Measurements from ENCODE around the gene TSPAN18.

The TSPAN18 gene

GRCh38 chr11:44737245-44738085 lies 10.7 kb downstream of the TSPAN18 start:
- DNase-seq (ENCODE audit: low read depth in 2 of 2), result no peak

DNA sequence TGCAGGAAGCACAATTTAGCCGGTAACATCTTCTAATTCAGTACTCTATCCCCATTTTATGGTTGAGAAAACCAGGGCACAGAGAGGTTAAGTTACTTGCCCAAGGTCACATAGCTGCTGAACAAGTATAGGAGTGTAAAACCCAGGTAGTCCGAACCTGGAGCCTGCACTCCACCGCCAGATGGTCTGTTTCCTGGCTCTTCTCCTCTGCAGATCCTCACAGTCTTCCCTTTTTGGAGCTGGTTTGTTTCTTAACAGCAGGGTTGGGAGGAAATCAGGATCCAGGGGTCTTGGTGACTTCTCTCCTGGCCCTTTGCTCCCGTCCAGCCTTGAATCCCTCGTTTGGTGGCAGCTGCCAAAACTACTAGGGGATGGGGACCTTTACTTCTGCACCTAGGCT lies 12.0 kb downstream of the TSPAN18 start:
- DNase-seq (ENCODE audit: low read depth in 2 of 2), result no peak

DNA sequence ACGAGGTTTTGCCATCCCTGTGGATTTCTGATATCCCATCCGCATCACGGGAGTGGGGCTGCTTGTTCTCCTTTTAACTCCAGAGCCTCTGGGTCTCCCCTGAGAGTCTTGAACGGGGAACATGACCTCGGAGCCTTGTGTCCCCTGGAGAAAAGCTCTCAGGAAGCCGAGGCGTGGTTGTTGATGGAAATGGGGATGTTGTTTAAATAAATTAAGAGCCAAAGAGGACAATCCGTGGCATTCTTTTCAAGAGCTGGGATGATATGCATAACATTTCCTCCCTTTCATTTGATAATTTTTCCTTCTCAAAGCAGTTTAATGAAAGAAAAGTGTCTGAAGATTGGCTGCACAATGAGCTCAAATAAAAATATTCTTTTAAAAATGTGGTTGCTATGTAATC lies 14.2 kb downstream of the TSPAN18 start:
- no peak for DNase-seq (ENCODE audit: low read depth in 2 of 2)

- DNase-seq (ENCODE audit: low read depth in 2 of 2), result no peak
These were observed 15.2 kb downstream of the TSPAN18 start for GRCh38 chr11:44741976-44742375.

DNA sequence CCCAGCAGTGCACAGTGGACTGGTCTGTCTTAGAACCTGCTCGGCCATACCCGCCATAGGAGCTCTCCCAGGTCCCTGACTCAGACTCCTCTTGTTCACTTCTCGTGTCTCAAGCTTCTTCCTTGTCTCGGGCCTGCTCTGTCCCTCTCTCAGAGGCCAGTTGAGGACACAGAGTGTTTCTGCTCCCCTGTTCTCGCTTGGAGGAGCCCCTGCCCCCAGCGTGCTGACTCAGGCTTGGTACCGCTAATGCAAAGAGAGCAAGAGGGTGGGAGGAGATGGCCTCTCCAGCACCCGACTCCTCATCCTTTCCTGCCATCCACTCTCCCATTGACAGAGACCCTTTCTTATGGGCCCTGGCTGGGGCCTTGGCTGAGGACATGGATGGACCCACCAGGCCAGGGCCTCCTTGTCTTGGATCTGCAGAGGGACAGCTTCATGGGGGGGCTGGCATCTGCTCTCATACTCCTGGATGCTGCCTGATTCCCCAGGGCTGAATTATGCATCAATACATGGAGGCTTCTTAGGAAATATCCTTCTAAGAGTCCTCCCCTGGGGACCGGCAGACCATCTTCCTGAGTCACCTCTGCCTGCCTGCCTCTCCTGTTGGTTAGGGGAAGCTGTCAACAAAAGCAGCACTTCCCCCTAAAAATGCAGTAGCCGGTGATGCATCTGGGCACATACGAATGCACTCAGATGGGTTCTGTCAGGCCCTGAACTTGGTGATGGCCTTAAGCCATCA lies 15.9 kb downstream of the TSPAN18 start:
- no peak for DNase-seq (ENCODE audit: low read depth in 2 of 2)

DNA sequence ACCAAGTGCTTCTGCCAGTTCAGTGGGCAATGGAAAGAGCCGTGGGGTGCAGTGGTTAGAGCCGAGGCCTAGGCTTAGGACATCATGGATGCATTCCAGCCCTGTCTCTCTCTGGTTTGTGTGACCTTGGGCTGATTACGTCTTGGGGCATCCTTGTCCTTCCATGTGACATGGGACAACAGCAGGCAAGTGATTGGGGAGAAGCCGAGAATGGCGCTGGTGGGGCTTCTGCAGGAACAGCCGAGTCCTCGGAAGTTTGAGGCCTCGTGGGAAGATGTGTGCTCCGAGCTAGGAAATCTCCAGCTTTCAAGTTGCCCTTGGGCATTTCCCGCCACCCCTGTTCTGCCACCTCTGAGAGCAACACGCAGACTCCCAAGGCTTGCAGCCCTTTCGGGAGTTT lies 16.6 kb downstream of the TSPAN18 start:
- DNase-seq (ENCODE audit: low read depth in 2 of 2), result no peak

DNA sequence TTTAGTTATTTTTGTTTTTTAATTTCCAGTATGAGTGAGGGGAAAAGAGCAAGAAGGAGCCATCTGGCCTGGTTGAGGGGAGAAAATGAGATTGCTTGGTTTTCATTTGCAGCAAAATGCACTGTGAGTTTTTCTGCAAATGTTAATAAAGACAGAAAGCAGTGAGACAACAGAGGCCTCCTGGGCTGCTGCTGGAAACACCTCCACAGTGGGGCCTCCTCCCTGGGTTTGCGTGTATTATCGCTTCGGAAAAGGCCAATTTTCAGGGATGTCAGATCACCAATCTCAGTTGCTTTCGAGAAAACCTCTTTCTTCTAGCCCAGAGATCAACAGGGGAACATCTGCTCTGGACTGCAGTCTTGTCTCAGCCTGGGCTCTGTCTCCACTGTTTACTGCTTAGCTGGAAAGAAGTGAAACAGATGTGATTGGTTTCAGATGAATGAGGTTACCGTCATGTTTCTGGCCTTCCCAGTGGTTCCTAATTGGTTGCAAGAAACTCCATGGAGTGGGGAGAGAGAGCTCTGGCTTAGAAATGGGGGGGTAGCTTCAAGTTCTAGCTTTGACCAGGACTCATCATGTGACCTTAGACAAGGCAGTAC lies 17.3 kb downstream of the TSPAN18 start:
- DNase-seq (ENCODE audit: low read depth in 2 of 2), result no peak

DNA sequence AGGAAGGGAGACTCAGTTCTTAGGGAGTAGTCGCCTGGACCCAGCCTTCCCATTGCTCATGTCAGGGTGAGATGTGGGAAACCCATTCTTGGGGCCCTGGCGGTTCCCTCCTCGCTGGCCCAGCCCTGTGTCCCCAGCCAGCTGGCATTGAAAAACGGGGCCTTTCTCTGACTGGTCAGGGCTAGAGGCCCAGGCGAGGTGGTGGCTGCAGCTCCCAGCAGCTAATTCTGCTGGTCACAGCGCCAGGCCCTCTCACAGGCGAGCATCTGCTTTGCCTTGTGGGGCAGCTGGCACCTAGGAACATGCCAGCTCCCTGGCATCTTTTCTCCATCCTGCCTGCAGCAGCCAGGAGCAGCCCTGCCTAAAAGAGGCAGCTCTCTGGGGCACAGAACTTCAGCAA lies 20.1 kb downstream of the TSPAN18 start:
- DNase-seq (ENCODE audit: low read depth in 2 of 2), result no peak

DNA sequence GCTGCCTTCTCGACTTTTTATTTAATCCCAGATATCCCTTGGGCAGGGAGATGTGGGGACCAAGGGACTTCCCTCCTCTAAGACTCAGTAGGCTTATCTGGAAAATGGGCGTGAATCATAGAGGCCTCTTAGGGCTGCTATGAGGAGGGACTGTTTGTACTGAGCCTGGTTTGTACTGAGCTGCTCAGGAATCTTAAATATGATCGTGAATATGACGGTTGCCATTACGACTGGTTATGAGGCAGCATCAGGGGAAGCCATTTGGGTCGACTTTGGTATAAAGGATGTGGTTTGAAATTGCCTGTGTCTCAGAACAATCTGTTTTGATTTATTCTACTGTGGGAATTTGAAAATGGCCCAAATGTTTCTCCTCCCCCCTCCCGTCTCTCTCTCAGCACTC lies 20.6 kb downstream of the TSPAN18 start:
- no peak for DNase-seq (ENCODE audit: low read depth in 2 of 2)

GRCh38 chr11:44747836-44748235 lies 21.1 kb downstream of the TSPAN18 start:
- no peak for DNase-seq (ENCODE audit: low read depth in 2 of 2)

GRCh38 chr11:44748606-44749005 lies 21.8 kb downstream of the TSPAN18 start:
- no peak for DNase-seq (ENCODE audit: low read depth in 2 of 2)

DNA sequence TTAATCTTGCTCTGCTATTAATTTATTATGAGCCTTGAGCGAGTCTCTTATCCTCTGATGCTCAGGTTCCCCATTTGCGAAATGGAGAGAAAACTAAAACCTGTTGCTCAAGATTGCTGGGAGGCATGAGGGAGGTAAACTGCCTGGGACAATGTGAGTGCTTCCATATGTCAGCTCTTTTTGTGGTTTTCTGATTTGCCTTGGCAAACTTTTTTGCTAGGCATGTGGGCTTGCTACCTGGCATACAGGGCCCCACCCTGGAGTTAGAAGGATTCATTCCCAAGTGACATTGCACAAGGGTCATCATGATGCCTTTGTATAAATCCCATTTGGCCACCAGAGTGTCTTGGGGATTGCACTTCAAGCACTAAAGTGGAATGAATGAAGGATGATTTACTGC lies 22.4 kb downstream of the TSPAN18 start:
- no peak for DNase-seq (ENCODE audit: low read depth in 2 of 2)

DNA sequence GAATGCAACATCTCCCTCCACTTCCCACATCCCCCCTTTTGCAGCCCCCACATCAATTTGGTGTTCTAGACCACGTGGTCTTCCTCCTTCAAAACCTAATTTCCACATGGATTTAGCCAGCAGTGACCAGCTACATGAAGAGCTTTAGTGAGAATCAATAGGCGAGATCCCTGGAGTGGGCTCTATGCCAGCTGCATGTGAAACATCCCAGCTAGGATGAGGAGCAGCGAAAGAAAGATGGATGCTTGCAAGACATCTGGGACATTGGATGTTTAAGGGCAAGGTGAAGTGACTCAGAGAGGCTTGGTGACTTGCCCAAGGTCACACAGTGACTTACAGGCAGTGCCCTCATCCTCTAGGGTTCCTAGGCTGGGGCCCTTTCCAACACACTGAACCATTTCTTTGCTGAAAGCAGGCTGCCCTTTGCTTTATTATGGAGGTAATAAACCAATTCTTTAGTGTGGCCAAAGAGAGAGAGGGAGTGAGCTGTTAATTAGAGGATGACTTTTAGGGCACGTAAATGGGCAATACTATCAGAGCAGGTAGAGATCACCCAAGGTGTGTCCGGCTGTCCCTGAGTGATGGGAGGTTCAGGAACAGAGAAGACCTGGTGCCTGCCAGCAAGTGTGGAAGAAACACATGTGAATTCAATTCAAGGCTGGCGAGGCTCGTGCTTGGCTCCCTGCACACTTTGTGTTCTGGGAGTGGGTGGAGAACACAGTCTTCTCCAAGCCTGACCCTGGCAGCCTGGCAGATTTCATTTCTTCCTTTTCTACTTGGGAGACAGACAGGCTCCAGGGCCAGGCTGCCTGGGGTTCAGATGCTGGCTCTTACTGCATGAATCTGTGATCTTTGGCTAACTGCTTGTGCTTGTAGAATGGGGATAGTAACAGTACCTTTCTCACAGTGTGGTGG lies 24.0 kb downstream of the TSPAN18 start:
- no peak for DNase-seq (ENCODE audit: low read depth in 2 of 2)

- DNase-seq (ENCODE audit: low read depth in 2 of 2), result no peak
These were observed 25.5 kb downstream of the TSPAN18 start for GRCh38 chr11:44752300-44752699.

DNA sequence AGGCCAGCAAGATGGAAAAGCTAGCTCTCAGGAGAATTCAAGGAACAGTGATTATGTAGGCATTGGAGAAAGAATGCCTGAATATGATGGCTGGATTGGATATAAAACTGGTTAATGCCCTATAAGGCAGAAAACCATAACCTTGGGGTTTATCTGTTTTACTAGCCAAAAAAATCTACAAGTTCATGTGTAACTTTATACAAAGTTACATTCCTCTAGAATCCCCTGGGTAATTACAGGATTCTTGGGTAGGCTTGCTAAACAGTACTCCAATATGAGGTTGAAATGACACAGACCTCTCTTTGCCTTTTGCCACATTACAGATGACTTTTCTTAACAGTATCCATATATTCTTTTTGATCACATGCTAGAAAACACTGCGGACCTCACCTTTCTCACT lies 26.0 kb downstream of the TSPAN18 start:
- no peak for DNase-seq (ENCODE audit: low read depth in 2 of 2)

DNA sequence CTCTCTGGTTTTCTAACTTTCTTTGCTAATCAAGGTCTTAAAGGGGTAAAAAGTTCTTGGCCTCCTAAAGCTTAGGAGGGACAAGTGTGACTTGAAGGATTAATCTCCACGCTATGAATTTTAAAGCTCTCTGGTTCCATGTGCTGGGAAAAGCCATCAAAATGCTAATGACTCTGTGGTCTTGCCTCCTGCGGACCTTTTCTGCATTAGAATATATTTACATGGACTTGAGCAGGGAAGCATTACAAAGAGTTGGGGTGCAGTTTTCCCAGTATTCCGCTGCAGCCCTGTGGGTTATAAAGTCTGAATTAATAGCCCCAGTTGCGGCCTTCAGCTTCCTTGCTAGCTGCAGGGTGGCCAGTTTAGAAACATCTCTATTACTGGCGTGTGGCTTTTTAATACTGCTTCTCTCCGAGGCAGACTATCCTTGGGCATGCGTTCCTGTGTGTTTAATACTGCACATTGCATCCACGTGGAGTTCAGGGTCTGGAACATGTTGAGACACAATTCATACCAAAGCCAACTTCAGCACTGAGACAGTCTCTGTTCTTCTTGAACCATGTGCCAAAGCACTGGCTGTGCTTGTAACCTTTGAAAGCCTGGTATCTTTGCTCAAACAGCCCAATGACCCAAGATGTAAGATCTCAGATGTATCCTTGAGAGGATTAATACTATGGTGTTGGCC lies 27.3 kb downstream of the TSPAN18 start:
- no peak for DNase-seq (ENCODE audit: low read depth in 2 of 2)

- no peak for DNase-seq (ENCODE audit: low read depth in 2 of 2)
These were observed 28.3 kb downstream of the TSPAN18 start for GRCh38 chr11:44754876-44755555.

DNA sequence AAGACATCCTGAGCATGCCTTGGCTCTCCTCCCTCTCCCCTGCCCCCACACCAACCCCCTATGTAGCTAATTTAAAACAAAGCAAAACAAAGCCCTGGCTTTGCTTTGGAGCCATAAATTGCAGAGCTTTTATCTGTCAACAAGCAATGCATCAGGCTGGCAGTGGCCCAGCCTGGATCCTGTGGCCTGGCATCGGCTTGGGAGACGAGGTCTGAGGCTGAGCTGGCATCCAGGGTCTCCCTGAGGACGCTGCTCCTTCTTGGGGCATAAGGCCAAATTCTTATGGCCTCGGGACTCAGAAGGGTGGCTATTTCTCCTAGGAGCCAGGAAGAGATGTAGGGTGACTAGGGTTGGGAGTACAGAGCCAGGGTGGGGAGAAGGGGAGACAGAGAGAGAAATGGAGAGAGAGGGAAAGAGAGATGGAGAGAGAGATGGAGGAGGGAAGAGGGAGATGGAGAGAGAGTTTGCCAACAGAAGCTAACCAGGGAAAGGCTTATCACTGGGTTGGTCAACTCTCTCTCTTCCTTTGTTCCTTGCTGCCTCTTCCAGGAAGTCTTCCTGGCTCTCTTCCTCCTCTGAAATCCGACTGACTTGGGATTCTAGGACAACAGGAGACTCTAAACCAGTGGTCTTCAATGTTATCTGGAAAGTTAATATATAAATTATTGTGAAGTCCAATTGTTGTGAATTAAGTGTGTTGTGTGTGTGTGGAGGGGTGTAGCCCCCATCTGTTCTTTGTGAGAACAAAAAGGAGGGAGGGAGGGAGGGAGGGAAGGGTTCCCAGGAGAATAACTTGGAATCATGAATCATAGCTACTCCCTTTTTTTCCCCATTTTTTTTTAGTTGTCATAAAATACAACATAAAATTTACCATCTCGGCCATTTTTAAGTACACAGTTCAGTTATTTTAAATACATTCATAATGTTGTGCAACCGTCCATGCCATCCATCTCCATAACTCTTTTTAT lies 29.1 kb downstream of the TSPAN18 start:
- no peak for DNase-seq (ENCODE audit: low read depth in 2 of 2)

GRCh38 chr11:44758983-44759382 lies 32.2 kb downstream of the TSPAN18 start:
- no peak for DNase-seq (ENCODE audit: low read depth in 2 of 2)
